HCT116 (cell line): ENCODE data around the gene GDPD3. TPM values are rescaled to one million over a fixed set of nuclear protein-coding genes. Genes with fewer than 3 reads are reported as not detected.

Source experiments
- ATAC-seq: fragments of 200-7000 bp; cut with Tn5 transposase; 2 replicates; pipeline ENCODE4 v1.9.1; 2020; ENCODE audit warnings: mild to moderate bottlenecking, moderate library complexity
- BruUV-seq: library from RNA; stranded (reverse); fragments of 400-500 nt; replicated peaks from 2 replicates; lab custom pipeline; 2021; lab: Mats Ljungman, UMichigan
- CTCF ChIA-PET: fragments of 300-600 bp; sonication (Branson Sonifier 250); formaldehyde crosslinking; loops from one replicate; lab custom pipeline; 2021; ENCODE audit warnings: antibody characterized with exemption; lab: Charles Lee
- POLR2A ChIA-PET: fragments of 300-600, 350-600 bp; sonication (Branson Sonifier 250); formaldehyde crosslinking; loops from one replicate; lab custom pipeline; 2021; ENCODE audit warnings: antibody characterized with exemption; lab: Charles Lee
- RAD21 ChIA-PET, 2 experiments: fragments of 300-600 bp; sonication (Branson Sonifier 250); formaldehyde crosslinking; loops; one replicate each; lab custom pipeline; 2023; ENCODE audit warnings: low total read pairs in 2 of 2; ENCODE audit not compliant: uncharacterized antibody in 2 of 2, unreplicated experiment in 2 of 2, low non-redundant PET in 1 of 2; lab: Charles Lee
- DNase-seq: peaks from one replicate; pipeline ENCODE4 v3.0.0-alpha.2; 2010; ENCODE audit warnings: low read depth, low spot score
- H2AFZ ChIP-seq: fragments of 200-600 bp; shearing (Covaris generic), sonication (generic); 2 replicates; pipeline ENCODE4 v1.6.1; 2017; ENCODE audit warnings: low read depth, mixed run types, mixed read lengths, antibody characterized with exemption, low read length; ENCODE audit not compliant: poor library complexity, severe bottlenecking
- H3K27ac ChIP-seq: 2 replicates; pipeline ENCODE4 v1.5.1; 2012; ENCODE audit warnings: low read depth, low read length
- H3K27me3 ChIP-seq: fragments of 200-600 bp; sonication (generic); 2 replicates; pipeline ENCODE4 v1.6.1; 2016; ENCODE audit warnings: mixed run types, low read length, mixed read lengths; ENCODE audit not compliant: insufficient read depth
- H3K36me3 ChIP-seq, 2 experiments: fragments of 200-500 bp in 1 of 2; fragments of 200-600 bp in 1 of 2; sonication (Bioruptor generic) in 1 of 2; sonication (generic) in 1 of 2; 2 replicates each; pipeline versions ENCODE4 v1.5.1 to v1.6.1; 2014 to 2016; ENCODE audit warnings: low read length in 2 of 2, inconsistent platforms in 1 of 2, mixed read lengths in 1 of 2, mixed run types in 1 of 2; ENCODE audit not compliant: insufficient read depth in 2 of 2, control insufficient read depth in 1 of 2
- H3K4me1 ChIP-seq, 2 experiments: fragments of 200-600 bp in 1 of 2; sonication (generic) in 1 of 2; 2 replicates each; pipeline versions ENCODE4 v1.5.1 to v1.6.1; 2012 to 2017; ENCODE audit warnings: low read length in 2 of 2, inconsistent platforms in 1 of 2, mild to moderate bottlenecking in 1 of 2, mixed read lengths in 1 of 2, mixed run types in 1 of 2, moderate library complexity in 1 of 2; ENCODE audit not compliant: insufficient read depth in 2 of 2, control insufficient read depth in 1 of 2
- H3K4me2 ChIP-seq: fragments of 200-600 bp; sonication (generic); 2 replicates; pipeline ENCODE4 v1.6.1; 2017; ENCODE audit warnings: mixed run types, low read length, mixed read lengths
- H3K4me3 ChIP-seq, 2 experiments: fragments of 200-600 bp in 1 of 2; sonication (generic) in 1 of 2; replicated peaks in 1 of 2; 2 replicates each; pipeline ENCODE4 v1.5.1; 2011 to 2016; ENCODE audit warnings: low read length in 2 of 2, control low read depth in 1 of 2, low read depth in 1 of 2, mild to moderate bottlenecking in 1 of 2, mixed read lengths in 1 of 2, mixed run types in 1 of 2
- H3K79me2 ChIP-seq: fragments of 200-600 bp; sonication (generic); 2 replicates; pipeline ENCODE4 v1.6.1; 2017; ENCODE audit warnings: mild to moderate bottlenecking, mixed run types, low read length, moderate library complexity, mixed read lengths; ENCODE audit not compliant: insufficient read depth
- H3K9ac ChIP-seq: fragments of 200-600 bp; sonication (generic); 2 replicates; pipeline ENCODE4 v1.6.1; 2016; ENCODE audit warnings: low read length, mixed read lengths
- H3K9me2 ChIP-seq: fragments of 200-600 bp; sonication (generic), shearing (Covaris generic); 2 replicates; pipeline ENCODE4 v1.6.1; 2017; ENCODE audit warnings: mixed run types, mild to moderate bottlenecking, moderate library complexity; ENCODE audit not compliant: insufficient read depth
- H3K9me3 ChIP-seq, 2 experiments: fragments of 200-500 bp in 1 of 2; fragments of 200-600 bp in 1 of 2; sonication (Bioruptor generic) in 1 of 2; sonication (generic) in 1 of 2; 2 replicates each; pipeline ENCODE4 v1.6.1; 2014 to 2017; ENCODE audit warnings: low read length in 2 of 2, mixed read lengths in 2 of 2, inconsistent platforms in 1 of 2, low read depth in 1 of 2, mild to moderate bottlenecking in 1 of 2, mixed run types in 1 of 2, moderate library complexity in 1 of 2; ENCODE audit not compliant: control insufficient read depth in 1 of 2, insufficient read depth in 1 of 2
- H4K20me1 ChIP-seq: fragments of 200-600 bp; sonication (generic), shearing (Covaris generic); 2 replicates; pipeline ENCODE4 v1.6.1; 2017; ENCODE audit warnings: mixed run types, mild to moderate bottlenecking, moderate library complexity; ENCODE audit not compliant: insufficient read depth
- CTCF ChIP-seq, 3 experiments: fragments of 200-600 bp in 1 of 3; sonication (generic) in 1 of 3; IDR thresholded peaks in 2 of 3; conservative IDR thresholded peaks in 1 of 3; 2 replicates each; pipeline ENCODE4 v1.5.1; 2012 to 2017; ENCODE audit warnings: low read depth in 2 of 3, low read length in 2 of 3, antibody characterized with exemption in 1 of 3, borderline replicate concordance in 1 of 3, control low read depth in 1 of 3, mild to moderate bottlenecking in 1 of 3, mixed read lengths in 1 of 3, mixed run types in 1 of 3, moderate library complexity in 1 of 3; ENCODE audit not compliant: insufficient read depth in 1 of 3
- EGR1 ChIP-seq: IDR thresholded peaks from 2 replicates; pipeline ENCODE4 v1.6.1; 2012; ENCODE audit warnings: low read depth
- EZH2phosphoT487 ChIP-seq: fragments of 200-600 bp; IDR thresholded peaks from 2 replicates; pipeline ENCODE4 v1.6.1; 2018; ENCODE audit warnings: antibody characterized with exemption, borderline replicate concordance
- MAX ChIP-seq: IDR thresholded peaks from 2 replicates; pipeline ENCODE4 v1.6.1; 2012
- POLR2A ChIP-seq: IDR thresholded peaks from 2 replicates; pipeline ENCODE4 v1.7.0; 2011; ENCODE audit warnings: borderline replicate concordance; ENCODE audit not compliant: insufficient read depth, insufficient read length; ENCODE audit errors: extremely low read depth
- REST ChIP-seq: IDR thresholded peaks from 2 replicates; pipeline ENCODE4 v1.6.1; 2012; ENCODE audit warnings: low read depth
- ZNF274 ChIP-seq: fragments of 200-500 bp; sonication (Bioruptor generic); IDR thresholded peaks from 2 replicates; pipeline ENCODE4 v1.6.1; 2014; ENCODE audit warnings: mild to moderate bottlenecking, low read depth, low read length, inconsistent platforms
- intact Hi-C: fragments of 100-400 bp; cut with micrococcal nuclease; formaldehyde crosslinking; loops from 2 replicates; pipeline ENCODE4 v1.10.0; 2022
- total RNA-seq: library from RNA; stranded (reverse); gene quantifications from one replicate; pipeline ENCODE4 v1.2.1, GENCODE V29; 2021; ENCODE audit not compliant: unreplicated experiment

Gene GDPD3
- total RNA-seq, 1 experiment from 2014 or later: 7.0 TPM

- Histone ChIP-seq H3K79me2 (no peaks in the 10 kb centered on the region), H3K27ac (peak overlapping the region; percentile 59; the same call in 1 of the 2 replicates), H4K20me1 (no peaks in the 10 kb centered on the region), H3K9me2 (no peaks in the 10 kb centered on the region), H3K36me3 (no peaks in the 10 kb centered on the region), H3K4me2 (peak overlapping the region; percentile 83), H3K4me3 (peak overlapping the region; percentile 70), H3K9me3 (no peaks in the 10 kb centered on the region), H3K9ac (peak overlapping the region; percentile 73), H3K4me1 (peaks cover 10 to 20% of the 10 kb centered on the region in 2 experiments), H2AFZ (no peak overlapping the region), H3K27me3 (no peaks in the 10 kb centered on the region)
- intact Hi-C loops: no loop called here
- ChIA-PET RAD21 (no interaction called here), CTCF (interaction anchor here (1.1 kb wide), 1 partner anchor 11 kb away, joined by 4 read pairs; no protein-coding TSS in a partner anchor), POLR2A (interaction anchor here (1.3 kb wide), 1 partner anchor 8 kb away, joined by 3 read pairs; no protein-coding TSS in a partner anchor)
- BruUV-seq: no TSS peak
- DNase-seq: no peak
- no peak for TF ChIP-seq CTCF (IDR thresholded peaks at IDR 0.05 in 2 of 3, conservative IDR thresholded peaks at IDR 0.05 in 1 of 3; ENCODE audit: borderline replicate concordance in 1 of 3, insufficient read depth in 1 of 3, low read depth in 2 of 3, low read length in 2 of 3)
- TF ChIP-seq EGR1: no peak
- no peak for TF ChIP-seq ZNF274
- TF ChIP-seq EZH2phosphoT487: no peak
- no peak for TF ChIP-seq POLR2A
- TF ChIP-seq REST: no peak
- no peak for TF ChIP-seq MAX
- ATAC-seq: peak; percentile 27
These were observed 9.3 kb upstream of the GDPD3 start for GRCh38 chr16:30122604-30123160.
